Stimulated activated CD4-positive, alpha-beta T cell treated with anti-CD3 and anti-CD28 coated beads, Interleukin-2, amount 100 ng/mL, for 24 hours (primary cell): Measurements from ENCODE around the gene ALDH6A1.
"Not testable (repeated sequence)": the region's sequence is repeated elsewhere in the genome, so short reads cannot be mapped to it uniquely, and the experiment has no call there.

Experiments
- DNase-seq, 2 donors: peaks; one replicate each; pipeline ENCODE4 v3.0.0-alpha.2; 2020

Gene ALDH6A1

DNA sequence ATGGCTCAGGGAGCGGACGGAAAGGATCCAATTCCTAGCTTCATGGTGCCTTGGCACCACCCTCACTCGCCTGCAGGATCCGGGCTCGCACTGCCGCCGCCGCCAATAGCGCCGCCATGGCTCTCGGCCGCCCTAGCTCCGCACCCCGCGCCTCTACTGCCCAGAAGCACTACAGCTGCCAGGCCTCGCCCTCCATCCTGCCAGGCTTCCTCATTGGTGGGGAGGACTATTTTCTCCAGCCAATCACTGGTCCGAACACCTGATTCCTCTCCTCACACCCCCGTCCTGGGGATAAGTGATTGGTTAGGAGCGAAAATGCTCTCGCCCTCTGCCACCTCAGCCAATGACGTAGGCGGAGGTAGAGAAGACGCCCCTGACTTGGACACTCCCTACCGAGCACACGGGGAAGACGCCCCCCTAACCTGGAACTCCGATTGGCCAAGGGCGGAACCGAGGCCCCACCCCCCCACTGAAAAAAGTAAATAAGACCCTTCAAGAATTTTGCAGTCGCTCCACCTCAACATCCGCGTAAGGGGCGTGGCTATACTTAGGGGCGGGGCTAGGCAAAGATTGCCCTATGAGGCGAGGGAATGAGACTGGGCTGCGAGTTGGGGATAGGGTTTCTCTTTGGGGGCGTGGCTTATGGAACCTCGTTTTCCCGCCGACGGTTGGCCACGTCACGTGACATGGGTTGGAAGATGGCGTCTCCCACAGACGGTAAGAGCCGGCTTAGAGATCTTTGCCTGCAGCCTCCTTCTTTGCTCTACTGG is at the start of gene ALDH6A1, which contains the start of gene LIN52:
TSS of gene ALDH6A1 (minus strand) at position 177 of the 770 bp plus-strand sequence. CDS start at position 118, 59 bp downstream.
TSS of gene LIN52 (plus strand) at position 680 of the 770 bp plus-strand sequence. CDS start at position 699, 19 bp downstream.
- peak; percentile 100 for DNase-seq

DNA sequence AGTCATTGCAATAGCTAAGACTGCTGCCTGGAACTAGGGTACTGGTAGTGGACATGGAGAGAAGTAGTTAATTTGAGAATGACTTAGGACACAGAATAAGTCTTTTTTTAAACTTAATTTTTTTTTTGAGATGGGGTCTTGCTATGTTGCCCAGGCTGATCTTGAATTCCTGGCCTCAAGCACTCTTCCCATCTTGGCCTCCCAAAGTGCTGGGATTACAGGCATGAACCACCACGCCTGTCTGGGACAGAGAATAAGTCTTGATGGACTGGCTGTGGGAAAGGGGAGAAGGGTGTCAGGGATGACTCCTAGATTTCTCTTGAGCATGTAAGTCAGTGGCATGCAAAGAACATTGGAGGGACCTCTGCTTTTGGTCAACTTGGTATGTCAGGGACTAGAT is 43.4 kb upstream of the ALDH6A1 start:
- DNase-seq: no peak

DNA sequence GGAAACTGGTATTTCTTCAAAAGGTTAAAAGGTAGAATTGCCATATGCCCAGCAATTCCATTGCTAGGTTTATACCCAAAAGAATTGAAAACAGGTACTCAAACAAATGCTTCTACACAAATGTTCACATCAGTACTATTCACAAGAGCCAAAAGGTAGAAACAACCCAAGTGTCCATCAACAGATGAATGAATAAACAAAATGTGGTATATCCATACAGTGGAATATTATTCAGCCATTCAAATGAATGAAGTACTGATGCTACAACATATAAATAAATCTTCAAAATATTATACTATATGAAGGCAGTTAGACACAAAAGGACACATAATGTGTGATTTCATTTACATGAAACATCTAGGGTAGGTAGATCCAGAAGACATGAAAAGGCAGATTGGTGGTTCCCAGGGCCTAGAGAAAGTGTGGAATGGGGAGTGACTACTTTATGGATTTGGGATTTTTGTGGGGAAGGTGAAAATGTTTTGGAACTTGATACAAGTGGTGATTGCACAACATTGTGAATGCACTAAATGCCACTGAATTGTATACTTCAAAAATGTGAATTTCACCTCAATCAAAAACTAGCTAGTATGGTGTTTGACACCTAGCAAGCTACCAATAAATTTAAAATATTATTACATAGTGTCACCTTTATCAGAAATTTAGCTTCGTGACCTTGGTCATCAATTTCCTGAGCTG is 42.2 kb upstream of the ALDH6A1 start:
- DNase-seq: no peak

DNA sequence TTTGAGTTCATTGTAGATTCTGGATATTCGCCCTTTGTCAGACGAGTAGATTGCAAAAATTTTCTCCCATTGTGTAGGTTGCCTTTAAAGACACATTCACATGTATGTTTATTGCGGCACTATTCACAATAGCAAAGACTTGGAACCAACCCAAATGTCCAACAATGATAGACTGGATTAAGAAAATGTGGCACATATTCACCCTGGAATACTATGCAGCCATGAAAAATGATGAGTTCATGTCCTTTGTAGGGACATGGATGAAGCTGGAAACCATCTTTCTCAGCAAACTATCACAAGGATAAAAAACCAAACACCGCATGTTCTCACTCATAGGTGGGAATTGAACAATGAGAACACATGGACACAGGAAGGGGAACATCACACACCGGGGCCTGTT is 41.2 kb upstream of the ALDH6A1 start:
- not testable (repeated sequence) for DNase-seq

DNA sequence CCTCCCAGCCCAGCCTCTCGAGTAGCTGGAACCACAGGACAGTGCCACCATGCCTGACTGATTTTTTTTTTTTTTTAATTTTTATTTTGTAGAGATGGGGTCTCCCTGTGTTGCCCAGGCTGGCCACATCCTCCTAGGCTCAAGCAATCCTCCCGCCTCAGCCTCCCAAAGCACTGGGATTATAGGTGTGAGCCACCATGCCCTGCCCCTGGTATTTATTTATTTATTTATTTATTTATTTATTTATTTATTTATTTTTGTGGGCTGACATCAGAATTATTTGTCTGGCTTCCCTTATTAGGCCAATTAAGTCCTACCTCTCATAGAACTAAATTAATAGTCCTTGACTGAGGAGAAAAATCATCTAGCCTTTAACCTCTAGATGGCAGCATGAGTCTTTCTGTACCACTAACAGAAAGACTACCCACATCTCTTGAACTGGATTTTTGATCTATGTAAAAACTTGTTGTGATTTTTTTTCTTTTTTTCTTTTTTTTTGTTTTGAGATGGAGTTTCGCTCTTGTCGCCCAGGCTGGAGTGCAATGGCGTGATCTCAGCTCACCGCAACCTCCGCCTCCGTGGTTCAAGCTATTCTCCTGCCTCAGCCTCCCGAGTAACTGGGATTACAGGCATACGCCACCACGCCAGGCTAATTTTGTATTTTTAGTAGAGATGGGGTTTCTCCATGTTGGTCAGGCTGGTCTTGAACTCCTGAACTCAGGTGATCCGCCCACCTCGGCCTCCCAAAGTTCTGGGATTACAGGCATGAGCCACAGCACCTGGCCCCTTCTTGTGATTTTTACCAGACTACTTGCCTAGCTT is 27.4 kb upstream of the ALDH6A1 start:
- not testable (repeated sequence) for DNase-seq

DNA sequence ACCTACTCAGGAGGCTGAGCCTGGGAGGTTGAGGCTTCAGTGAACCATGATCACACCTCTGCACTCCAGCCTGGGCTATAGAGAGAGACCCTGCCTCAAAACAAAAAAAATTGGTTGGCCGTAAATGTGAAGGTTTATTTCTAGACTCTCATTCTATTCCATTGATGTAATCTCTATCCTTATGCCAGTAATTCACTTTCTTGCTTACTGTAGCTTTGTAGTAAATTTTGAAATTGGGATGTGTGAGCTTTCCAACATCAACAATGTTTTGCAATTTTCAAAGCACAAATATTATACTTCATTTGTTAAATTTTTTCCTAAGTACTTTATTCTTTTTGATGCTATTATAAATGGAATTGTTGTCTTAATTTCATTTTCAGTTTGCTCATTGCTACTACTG is 25.1 kb upstream of the ALDH6A1 start:
- no peak for DNase-seq

DNA sequence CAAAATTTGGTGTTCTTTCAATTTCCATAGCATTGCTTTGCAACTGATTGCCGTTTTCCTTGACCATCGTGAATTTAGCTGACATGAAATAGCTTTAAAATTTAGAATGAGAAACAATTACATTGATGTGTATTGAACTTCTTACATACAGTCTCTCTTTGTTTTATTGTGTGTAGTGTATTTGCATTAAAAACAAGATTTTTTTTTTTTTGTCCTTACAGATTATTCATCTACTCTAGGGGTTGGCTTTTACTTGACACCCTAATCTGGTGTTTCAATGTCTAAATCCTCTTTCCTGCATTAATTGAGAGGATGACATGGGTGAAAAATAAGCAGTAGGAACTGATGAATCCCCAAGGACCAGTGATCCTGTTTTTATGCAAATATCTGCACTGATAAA is 21.1 kb upstream of the ALDH6A1 start:
- no peak for DNase-seq

GRCh38 chr14:74089251-74090020 is 5.2 kb upstream of the ALDH6A1 start:
- DNase-seq: no peak

GRCh38 chr14:74085828-74086227 is 1.6 kb upstream of the ALDH6A1 start:
- no peak for DNase-seq

- peak in 1 of 2 donors; percentile 29 for DNase-seq
Observed at GRCh38 chr14:74085047-74085637, 889 bp upstream of the ALDH6A1 start.

- no peak for DNase-seq
Observed at GRCh38 chr14:74083784-74084276, 423 bp downstream of the ALDH6A1 start.

DNA sequence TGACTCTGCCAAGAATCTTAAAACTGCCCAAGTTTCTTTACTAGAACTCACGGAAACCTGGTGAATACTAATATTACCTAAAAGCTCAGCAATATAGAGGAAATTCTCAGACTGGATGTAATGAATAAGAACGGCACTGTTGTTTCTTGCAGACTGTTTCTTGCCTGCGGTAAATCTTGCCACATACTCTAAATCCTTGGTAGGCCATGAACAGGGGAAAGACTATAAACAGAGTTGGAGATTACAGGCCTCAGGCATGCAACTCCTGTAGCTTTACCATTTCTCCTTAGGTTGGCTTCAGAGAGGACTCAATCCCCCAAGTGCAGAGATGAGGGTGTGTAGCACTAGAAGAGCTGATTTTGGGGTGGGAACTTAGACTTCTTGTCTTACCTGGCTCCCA is 1.1 kb downstream of the ALDH6A1 start:
- no peak for DNase-seq

DNA sequence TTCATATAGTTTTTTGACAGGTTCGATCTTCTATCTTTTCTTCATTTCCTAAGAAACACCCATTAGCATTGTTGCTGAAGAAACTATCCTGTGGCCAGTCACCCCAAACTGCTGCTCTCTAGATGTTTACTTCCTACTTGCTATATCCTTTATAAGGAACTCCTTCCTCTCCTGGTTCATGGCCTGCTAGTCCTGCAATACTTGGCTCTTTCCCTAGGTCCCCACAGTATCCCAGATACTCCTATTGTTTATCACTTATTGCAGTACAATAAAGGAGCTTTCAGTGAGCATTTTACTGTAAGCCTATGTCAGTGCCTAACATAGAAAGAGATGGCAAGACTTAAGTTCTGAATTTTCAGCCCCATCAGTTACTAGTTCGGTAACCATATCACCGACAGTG is 2.8 kb downstream of the ALDH6A1 start:
- DNase-seq: no peak

GRCh38 chr14:74080820-74081460 is 3.3 kb downstream of the ALDH6A1 start:
- no peak for DNase-seq

DNA sequence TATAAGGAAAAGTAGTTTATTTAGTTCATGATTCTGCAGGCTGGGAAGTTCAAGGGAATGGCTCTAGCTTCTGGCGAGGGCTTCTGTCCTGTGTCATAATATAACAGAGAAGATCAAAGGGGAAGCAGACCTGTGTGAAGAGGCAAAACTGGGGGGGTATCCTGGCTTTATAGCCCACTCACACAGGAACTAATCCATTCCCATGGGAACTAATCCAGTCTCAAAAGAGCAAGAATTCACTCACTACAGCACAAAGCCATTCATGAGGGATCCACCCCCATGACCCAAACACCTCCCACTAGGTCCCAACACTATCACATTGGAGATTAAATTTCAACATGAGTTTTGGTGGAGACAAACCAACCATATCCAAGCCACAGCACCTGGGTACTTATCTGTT is 6.9 kb downstream of the ALDH6A1 start:
- DNase-seq: no peak

DNA sequence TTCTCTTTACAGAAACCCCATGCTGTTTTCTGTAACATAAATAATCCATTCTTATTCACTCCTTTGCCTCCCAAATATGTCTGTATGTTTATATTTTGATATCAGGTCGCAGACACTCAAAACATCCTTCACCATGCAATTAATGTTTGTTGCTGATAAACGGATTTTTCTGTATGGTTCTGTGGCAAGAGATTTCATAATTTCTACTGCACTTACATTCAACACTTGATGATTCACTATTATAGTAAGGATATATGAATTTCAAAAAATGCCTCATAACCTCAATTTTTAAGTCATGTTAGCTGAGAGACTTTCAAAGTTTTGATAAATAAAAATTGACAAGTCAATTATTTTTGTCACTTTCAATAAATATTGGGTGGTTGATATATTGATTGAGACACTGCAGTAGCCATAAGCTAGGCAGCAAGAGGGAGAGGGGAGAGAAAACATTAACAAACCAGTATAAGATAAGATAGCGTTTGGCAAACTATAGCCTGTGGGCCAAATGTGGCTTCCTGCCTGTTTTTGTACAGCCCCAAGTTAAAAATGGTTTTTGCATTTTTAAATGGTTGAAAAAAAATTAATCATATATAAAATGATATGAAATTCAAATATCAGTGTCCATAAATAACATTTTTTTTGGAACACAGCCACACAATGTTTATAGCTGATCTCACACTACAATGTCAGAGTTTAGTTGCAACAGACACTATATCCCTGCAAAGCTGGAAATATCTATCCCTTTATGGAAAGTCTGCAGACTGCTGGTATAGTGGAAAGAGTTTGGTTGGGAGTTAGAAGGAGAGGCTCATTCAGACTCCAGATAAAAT is 18.3 kb downstream of the ALDH6A1 start:
- DNase-seq: no peak

DNA sequence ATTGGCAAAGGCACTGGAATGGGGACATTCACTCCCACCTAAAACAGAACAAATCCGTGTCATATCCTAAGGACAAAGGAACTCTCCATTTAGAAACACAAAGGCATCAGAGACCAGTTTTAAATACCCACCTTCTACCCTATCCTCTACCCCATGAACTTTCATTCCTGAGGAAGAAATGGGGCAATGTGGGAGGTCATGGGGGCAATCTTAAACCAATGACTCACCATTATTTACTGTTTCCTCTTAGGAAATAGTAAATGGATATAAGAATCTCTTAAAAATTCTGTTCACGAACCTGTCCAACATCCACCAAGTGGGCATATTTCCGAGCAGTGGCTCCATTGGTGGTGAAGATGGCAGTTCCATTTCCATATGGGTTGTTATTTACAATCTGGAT is 19.4 kb downstream of the ALDH6A1 start:
- no peak for DNase-seq

DNA sequence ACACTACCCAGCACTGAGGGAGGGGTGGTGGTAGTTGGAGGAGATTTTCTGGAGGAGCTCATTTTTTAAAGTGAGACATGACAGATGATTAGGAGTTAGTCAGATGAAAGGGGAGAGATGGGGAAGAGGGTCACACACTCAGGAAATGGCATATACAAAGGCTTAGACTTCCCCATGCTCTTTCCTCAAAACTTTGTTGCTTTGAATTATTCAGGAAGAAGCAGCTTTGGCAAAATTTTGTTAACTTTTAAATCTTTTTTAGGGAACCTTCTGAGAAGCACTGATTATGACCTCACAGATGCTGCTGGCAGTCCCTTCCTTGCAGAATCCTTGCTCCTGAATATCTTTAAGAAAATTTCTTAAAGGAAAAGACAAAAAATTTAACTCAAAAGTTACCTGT is 19.8 kb downstream of the ALDH6A1 start:
- DNase-seq: no peak

- DNase-seq: no peak
Observed at GRCh38 chr14:74062809-74063150, 21.5 kb downstream of the ALDH6A1 start.

GRCh38 chr14:74049876-74050495 is 34.3 kb downstream of the ALDH6A1 start:
- no peak for DNase-seq
